PFSK-1 (cell line): ENCODE results near the gene ZKSCAN8. TPM values are rescaled to one million over a fixed set of nuclear protein-coding genes. Genes with fewer than 3 reads are reported as not detected.

Experiments used
- FOXP2 ChIP-seq: optimal IDR thresholded peaks from 2 replicates; pipeline ENCODE3; 2011; ENCODE audit warnings: borderline replicate concordance, control low read depth, inconsistent platforms; ENCODE audit not compliant: insufficient read depth; ENCODE audit errors: extremely low read length, extremely low read depth
- POLR2AphosphoS5 ChIP-seq: IDR thresholded peaks from 2 replicates; pipeline ENCODE4 v1.6.1; 2012; ENCODE audit warnings: low read depth, mild to moderate bottlenecking, control low read depth, low read length, moderate library complexity
- SIN3A ChIP-seq: IDR thresholded peaks from 2 replicates; pipeline ENCODE4 v1.6.1; 2012; ENCODE audit warnings: mild to moderate bottlenecking, low read length, moderate library complexity, borderline replicate concordance; ENCODE audit not compliant: insufficient read depth
- TAF1 ChIP-seq: IDR thresholded peaks from 2 replicates; pipeline ENCODE4 v1.6.1; 2012; ENCODE audit warnings: low read length, control low read depth, borderline replicate concordance; ENCODE audit not compliant: insufficient read depth
- polyA plus RNA-seq: library from polyadenylated mRNA; unstranded; fragments of >200 nt; gene quantifications from one replicate; pipeline ENCODE4 v1.2.1, GENCODE V29; 2012; ENCODE audit warnings: low read depth, missing spikeins; ENCODE audit not compliant: insufficient read length
- TF ChIP-seq, protein P1 (sequence below), 2 experiments: IDR thresholded peaks; 2 replicates each; pipeline versions ENCODE4 v1.6.1 to v1.8.0; 2011 to 2012; ENCODE audit warnings: low read depth in 2 of 2, low read length in 2 of 2, control low read depth in 1 of 2, inconsistent platforms in 1 of 2, mild to moderate bottlenecking in 1 of 2, moderate library complexity in 1 of 2; ENCODE audit not compliant: insufficient read depth in 1 of 2

Gene ZKSCAN8
- polyA plus RNA-seq: 7.5 TPM

- TF ChIP-seq TAF1 (peak; percentile 87; the same call in 1 of the 2 replicates), POLR2AphosphoS5 (peak; percentile 90), SIN3A (peak; percentile 20; the same call in 1 of the 2 replicates), FOXP2 (peak; percentile 22)
- TF ChIP-seq, protein P1, sequence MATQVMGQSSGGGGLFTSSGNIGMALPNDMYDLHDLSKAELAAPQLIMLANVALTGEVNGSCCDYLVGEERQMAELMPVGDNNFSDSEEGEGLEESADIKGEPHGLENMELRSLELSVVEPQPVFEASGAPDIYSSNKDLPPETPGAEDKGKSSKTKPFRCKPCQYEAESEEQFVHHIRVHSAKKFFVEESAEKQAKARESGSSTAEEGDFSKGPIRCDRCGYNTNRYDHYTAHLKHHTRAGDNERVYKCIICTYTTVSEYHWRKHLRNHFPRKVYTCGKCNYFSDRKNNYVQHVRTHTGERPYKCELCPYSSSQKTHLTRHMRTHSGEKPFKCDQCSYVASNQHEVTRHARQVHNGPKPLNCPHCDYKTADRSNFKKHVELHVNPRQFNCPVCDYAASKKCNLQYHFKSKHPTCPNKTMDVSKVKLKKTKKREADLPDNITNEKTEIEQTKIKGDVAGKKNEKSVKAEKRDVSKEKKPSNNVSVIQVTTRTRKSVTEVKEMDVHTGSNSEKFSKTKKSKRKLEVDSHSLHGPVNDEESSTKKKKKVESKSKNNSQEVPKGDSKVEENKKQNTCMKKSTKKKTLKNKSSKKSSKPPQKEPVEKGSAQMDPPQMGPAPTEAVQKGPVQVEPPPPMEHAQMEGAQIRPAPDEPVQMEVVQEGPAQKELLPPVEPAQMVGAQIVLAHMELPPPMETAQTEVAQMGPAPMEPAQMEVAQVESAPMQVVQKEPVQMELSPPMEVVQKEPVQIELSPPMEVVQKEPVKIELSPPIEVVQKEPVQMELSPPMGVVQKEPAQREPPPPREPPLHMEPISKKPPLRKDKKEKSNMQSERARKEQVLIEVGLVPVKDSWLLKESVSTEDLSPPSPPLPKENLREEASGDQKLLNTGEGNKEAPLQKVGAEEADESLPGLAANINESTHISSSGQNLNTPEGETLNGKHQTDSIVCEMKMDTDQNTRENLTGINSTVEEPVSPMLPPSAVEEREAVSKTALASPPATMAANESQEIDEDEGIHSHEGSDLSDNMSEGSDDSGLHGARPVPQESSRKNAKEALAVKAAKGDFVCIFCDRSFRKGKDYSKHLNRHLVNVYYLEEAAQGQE (IDR thresholded peaks at IDR 0.05; ENCODE audit: insufficient read depth in 1 of 2, low read depth in 2 of 2, low read length in 2 of 2): no peak; a peak in 1 of 4 replicates
These were observed at the start of gene ZKSCAN8 for GRCh38 chr6:28141500-28142329. ZKSCAN8 (plus strand) TSS chr6:28141883; CDS start chr6:28148408, 6,525 bp downstream.

GRCh38 chr6:28104392-28105244, 37.1 kb upstream of the ZKSCAN8 start:
- no peak for TF ChIP-seq SIN3A
- TF ChIP-seq FOXP2: no peak
- TF ChIP-seq POLR2AphosphoS5: peak; percentile 61
- TF ChIP-seq, protein P1 (IDR thresholded peaks at IDR 0.05; ENCODE audit: insufficient read depth in 1 of 2, low read depth in 2 of 2, low read length in 2 of 2): 0 out of 4 replicates have a peak, but pooled peaks of 1 of the 2 experiments have one; percentile 36
- peak; percentile 74; the same call in 1 of the 2 replicates for TF ChIP-seq TAF1

GRCh38 chr6:28105245-28105639, 36.4 kb upstream of the ZKSCAN8 start:
- no peak for TF ChIP-seq SIN3A

GRCh38 chr6:28107506-28107905, 34.2 kb upstream of the ZKSCAN8 start:
- no peak for TF ChIP-seq POLR2AphosphoS5
- TF ChIP-seq SIN3A: no peak
- TF ChIP-seq, protein P1 (IDR thresholded peaks at IDR 0.05; ENCODE audit: insufficient read depth in 1 of 2, low read depth in 2 of 2, low read length in 2 of 2): no peak
- no peak for TF ChIP-seq FOXP2
- no peak for TF ChIP-seq TAF1

DNA sequence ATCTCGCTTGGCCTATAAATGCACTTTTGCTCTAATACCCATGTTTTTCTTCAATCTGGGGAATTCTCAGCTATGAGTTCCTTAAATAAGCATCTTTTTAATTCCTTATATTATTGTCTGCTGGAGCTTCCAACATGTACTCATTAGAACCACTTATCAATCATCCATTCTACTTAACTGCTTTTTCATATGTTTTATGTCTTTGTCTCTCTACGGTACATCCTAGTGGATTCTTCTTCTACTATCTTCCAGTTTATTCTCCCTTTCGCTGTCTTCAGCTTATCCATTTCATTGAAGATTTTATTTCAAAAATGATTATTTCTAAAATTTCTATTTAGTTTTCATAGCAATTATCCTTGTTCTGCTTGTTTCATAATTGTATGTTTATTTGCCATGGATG, 29.7 kb upstream of the ZKSCAN8 start:
- TF ChIP-seq SIN3A (no peak), TAF1 (no peak), FOXP2 (no peak)

DNA sequence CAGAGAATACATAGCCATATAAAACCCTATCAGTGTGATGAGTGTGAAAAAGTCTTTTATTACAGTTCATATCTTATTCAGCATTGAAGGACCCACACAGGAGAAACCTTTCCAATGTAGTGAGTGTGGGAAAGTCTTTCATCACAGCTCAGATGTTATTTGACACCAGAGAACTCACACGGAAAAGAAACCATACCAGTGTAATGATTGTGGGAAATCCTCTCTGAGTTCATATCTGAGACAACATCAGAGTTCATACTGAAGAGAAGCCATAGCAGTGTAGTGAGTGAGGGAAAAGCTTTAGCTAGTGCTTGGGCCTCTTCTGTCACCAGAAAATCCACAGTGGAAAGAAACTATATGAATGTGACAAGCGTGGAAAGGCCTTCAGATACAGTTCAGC, 25.9 kb upstream of the ZKSCAN8 start:
- no peak for TF ChIP-seq TAF1
